GM12801 (cell line): ENCODE measurements around the gene PNPLA5.

Experiments
- CTCF ChIP-seq: IDR thresholded peaks from one replicate; pipeline ENCODE4 v1.5.1; 2011; ENCODE audit warnings: control low read depth; ENCODE audit not compliant: insufficient read length; ENCODE audit errors: extremely low read depth

PNPLA5 gene

DNA sequence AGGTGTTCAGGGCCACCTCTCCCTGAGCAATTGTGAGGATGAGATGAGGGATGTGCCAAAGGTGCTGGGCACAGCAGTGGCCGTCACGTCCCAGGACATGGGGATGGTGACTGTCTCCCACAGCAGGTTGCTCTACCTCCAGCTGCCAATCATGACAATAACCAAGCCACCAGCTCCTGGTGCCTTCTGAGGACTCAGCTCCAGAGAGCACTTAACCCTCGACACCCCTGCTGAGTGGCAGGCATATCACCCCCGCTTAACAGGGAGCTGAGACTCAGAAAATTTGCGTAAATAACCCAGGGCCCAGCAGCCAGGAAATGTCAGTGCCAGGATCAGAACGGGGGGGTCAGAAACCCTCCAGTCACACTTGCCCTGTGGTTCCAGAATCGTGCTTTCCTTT, 8.4 kb upstream of the PNPLA5 start:
- no peak for TF ChIP-seq CTCF

DNA sequence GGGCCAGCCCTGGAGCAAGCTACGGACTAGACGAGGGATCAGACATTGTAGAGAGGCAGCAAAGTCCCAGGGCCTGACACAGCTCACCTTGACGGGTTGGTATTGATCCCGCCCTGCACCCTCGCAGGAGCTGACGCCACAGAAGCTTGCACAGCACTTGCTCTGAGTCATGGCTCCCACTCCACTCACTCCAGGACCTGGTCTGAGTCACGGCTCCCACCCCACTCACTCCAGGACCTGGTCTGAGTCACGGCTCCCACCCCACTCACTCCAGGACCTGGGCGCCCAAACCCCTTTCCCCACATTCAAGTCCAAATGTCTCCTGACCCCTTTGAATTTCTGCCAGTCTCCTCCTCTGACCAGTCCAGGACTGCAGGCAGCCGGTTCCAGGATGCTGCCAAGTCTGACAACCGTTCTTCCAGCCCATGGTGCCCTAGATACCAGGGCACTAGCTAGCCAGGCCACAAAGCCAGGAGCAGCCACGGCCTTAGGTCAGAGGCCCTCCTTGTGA, 6.0 kb upstream of the PNPLA5 start:
- no peak for TF ChIP-seq CTCF

GRCh38 chr22:43895986-43896645, 4.3 kb upstream of the PNPLA5 start:
- TF ChIP-seq CTCF = no peak

DNA sequence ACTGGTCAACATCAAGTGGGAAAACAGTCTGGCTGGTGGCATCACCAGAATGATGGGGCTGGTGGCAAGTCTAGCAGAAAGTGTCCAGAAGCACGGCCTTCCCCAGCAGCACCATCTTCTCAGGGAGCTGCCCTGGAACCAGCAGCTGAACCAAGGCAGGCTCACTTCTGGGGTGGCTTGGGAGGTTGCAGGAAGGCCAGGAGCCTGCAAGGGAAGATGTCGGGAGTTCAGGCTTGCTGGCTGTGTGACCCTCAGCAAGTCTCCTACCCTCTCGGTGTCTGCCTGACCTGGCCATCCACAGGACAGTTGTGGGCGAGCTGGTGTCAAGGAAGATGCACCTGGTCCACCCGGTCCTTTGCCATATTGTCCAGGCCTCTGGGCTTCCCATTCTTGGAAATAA, 2.3 kb upstream of the PNPLA5 start:
- no peak for TF ChIP-seq CTCF

- TF ChIP-seq CTCF = no peak
These were observed 1.5 kb upstream of the PNPLA5 start for GRCh38 chr22:43893266-43893665.

DNA sequence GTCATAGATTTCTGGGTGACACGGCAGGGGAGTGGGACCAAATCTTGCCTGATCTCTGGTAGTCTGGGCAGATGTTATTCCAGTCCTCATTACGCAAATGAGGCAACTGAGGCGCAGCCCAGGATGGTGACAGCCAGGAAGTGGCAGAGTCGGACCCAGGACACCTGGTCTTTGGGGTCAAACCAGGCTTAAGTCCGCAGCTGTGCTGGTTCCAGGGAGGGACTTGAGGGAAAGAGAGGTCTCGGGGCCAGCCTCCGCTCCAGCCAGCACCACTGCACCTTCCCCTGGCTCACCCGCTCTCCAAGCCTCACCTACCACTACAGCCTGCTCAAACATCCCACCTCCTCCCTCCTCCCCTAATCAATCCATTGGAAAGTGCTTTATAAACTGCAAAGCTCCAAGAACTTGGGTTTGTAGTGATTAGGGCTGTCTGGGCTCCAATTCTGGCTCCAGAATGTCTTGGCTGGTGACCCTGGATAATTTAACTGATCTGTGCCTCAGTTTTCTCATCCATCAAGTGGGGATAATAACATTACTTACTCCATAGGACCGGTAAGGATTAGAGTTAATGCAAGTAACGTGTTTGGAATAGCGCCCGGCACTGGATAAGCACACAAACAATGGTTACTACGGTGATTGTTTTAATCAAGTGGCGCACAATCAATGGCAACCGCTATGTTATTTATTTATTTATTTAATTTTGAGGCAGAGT, 526 bp upstream of the PNPLA5 start:
- TF ChIP-seq CTCF = no peak

GRCh38 chr22:43890901-43891331, 897 bp downstream of the PNPLA5 start:
- no peak for TF ChIP-seq CTCF
